ENCODE data around the gene GUK1.

The GUK1 gene

DNA sequence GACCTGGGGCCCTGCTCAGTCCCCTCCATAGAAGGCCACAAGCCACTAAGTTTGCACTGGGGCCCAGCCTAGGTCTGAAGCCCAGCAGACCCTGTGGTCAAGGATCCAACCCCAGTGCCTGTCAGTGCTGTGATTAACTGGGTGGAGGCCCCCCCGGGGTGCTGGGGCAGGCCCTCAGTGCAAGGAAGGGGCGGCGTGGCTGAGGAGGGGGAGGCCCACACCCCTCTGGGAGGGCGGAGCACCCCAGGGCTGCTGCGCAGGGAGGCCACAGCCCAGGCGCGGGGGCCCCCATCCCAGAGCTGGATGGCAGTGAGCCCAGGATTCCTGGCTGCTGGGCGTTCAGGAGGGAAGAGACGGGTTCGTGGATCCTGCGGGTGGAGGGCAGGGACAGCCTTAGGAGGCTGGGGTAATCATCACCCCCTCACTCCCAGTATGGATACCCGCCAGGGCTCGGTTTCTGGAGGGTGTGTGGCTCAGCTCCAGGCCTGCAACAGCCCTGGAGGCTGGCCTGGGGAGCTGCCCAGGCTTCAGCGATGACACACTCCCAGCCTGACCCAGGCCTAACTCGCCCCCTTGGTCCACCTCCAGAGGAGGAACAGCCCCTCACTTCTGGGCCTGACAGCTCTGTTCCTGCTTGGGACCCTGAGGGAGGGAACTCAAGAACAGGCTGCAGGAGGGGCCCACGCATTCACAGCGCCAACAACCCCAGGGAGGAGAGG lies 10.5 kb downstream of the GUK1 start:
- DNase-seq: no peak

DNA sequence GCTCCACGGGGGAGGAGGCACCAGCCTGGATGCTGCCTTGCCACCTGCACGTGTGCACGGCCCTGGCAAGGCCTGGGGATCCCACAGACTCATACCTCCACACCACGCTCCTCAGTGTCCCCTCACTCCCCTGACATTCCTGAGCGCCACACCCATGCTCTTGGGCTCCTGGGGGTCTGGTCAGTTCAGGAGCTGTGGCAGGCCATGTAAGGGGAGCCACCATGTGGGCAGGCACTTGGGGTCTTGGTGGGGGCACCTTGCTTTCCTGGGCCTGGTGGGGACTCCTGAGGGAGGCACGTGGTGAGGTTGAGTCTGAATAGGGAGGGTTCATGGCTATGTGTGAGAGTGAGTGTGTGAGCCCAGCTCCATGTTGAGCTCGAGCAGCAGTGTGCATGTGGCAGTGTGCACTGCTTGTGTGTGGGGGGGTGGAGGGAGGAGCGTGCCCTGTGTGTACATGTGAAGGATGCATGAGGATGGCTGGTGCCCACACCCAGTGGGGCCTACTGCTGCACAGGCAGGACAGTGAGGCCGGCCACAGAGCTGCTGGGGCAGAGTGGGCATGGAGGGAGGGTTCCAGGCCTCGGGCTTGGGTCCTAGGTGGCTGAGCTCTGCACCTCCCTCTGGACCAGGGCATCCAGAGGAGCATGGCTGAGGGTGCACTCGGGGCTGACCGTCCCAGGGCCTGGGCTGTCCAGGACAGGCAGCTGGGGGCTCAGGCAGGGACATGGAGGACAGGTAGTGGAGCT lies 11.3 kb downstream of the GUK1 start:
- DNase-seq: no peak

DNA sequence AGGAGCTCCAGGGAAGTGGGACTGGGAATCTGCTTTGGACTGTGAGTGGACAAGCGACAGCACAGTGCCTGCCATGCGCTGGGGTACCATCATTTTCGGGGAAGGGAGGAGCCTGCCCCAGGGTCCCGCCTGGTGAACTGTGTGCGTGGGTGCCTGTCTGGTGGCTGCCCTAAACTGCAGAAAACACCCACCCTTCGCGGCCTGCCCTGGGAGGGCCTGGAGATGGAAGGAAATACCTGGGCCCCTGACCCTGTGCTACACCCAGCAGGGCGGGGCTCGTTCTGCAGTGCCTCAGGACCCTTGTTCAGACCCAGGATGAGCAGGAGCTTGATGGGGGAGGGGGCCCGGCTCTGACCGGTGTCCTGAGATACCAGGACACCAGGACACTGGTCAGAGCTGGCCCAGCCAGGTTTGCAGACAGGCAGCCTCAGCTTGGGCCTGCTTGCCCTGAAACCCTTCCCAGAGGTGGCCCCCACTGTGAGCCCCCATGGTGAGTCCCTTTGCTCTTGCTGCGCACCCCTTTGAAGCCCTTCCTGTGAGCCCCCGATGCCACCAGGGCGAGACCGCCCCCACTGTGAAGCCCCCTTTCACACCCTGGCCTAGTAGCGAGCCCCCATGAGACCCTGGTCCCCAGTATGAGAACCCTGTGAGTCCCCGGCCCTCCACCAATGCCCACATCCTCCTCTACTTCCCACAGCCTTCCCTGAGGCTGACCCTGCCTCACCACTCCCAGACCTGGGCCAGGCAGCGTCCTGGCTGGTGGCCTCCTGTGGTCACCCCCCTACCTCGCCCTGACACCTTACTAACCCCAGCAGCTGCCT lies 12.2 kb downstream of the GUK1 start:
- DNase-seq: no peak

DNA sequence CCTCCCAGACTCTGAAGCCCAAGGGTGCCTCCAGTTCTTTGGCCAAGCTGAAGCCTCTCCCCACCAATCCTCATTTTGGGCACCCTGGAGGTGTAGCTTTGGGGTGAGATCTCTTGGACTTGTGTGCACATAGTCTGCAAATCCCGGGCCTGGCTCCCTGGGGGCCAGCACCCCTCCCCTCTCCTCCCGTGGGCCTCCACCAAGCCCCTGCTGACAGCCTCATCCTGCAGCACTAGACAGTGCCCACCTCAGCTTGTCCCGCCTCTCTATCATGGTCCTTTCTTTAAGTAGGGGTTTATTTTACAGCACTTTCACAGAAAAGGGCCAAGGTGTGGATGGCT lies 12.8 kb downstream of the GUK1 start:
- no peak for DNase-seq

DNA sequence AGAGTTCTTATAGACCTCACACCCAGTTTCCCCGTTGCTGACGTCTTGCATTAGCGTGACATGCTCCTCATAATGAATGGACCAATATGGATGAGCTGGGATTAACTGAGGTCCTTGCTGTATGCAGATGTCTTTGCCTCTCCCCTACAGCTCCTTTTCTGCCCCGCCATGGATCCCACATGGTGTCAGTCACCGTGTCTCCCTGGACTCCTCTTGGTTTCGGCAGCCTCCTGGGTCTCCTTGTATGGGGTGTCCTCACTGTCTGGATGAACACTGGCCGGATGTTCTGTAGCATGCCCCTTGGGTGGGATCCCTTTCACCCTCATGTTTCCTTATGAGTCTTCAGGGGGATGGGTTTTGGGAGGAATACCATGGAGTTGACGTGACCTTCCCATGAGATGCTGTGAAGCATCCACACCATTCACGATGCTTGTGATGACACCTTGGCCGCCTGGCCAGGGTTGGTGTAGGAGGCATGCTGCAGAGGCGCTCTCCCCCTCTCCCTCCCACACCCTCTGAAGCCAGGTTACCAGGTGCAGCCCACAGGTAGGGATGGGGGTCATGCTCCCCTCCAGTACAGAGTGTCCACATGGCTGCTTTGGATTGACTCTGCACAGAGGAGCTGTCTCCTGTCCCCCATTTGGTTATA lies 14.1 kb downstream of the GUK1 start:
- DNase-seq: no peak

DNA sequence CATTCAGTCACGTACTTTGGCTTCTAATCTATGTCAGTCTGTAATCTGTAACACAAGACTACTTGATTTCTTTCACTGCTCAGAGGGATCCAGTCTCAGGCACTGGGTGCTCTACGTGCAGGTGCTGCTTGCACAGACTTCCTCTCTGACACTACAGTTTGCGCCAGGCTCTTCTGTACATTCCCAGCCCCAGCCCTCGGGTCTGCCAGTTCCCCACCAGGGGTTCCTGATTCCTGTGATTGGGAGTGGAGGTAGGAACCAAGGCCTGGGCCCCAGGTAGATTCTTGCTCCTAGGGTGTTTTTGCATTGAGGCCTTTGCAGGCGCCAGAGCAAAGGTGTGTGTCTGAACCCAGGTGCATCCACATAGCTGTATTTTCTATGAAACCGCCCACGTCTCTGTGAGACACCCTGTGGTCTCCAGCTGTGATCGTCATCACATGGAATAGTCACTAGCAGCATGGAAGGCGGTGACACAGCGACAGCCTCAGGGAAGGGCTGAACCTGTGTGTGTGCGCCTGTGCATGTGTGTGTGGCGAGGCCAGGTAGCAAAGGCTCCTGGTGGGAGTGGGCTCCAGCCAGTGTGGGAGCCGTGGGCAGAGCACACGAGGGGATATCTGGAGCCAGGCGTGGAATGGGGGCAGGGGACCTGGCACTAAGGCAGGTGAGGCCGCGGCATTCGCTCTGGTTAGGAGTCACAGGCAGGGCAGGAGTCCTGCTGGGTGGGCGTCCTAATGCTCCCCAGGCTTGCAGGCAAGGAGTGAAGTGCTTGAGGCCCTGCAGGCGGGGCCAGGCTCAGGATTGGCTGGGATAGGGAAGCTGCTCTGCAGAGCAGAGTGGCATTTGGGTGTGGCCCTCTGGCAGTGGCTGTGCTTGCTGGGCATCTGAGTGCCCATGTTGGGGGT lies 14.8 kb downstream of the GUK1 start:
- peak; percentile 54 to 63 for DNase-seq

DNA sequence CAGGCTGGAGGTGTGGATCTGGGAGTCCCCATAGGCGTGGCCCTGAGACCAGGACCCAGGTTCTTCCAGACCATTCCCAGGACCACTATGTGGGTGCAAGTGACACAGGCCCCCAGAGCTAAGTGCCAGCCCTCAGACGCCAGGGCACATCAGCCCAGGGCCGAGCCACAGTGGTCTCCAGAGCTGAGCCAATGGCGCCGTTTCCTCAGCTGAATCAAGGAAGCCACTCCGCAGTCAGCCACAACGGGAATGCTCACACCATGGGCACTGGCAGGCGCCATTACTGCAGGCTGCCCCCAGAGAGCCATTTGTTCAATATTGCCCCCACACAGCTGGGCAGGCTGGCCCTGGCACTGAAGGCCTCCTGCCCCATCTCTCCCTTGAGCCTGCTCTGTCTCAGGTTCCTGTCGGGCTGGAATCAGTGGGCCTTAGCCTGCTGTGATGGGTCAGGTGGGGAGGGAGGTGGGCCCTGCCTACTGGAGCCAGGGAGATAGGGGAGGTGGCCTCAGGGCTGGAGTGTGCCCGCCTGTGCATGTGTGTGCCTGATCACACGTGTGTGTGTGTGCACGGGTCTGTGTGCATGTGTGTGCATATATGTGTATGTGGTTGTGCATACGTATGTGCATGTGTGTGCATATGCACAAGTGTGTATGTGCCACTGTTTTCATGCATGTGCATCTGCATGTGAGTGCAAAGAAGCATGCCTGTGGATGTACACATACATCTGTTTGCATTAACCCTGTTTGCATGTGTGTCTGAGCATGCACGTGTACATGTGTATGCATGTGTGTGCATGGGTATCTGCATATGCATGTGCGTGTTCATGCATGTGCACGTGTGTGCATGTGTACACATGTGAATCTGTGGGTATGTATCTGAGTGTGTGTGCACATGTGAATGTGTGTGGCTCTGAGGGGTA lies 15.8 kb downstream of the GUK1 start:
- no peak for DNase-seq

DNA sequence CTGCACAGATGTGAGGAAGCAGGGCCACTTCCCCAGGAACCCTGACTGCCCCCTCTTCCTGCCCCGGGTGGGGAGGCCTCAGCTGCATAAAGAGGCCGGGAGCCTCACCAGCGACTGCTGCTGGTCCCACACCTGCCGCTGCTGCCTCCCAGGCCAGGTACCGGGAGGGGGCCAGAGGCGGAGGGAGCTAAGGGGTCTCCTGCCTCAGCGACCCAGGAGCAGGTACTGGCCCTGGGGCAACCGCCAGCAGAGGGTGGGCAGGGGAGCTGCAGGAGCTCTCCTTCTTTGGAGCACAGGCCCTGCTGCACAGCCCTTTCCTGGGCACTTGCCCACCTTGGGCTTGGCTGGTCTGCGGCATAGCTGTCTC lies 16.4 kb downstream of the GUK1 start:
- no peak for DNase-seq

DNA sequence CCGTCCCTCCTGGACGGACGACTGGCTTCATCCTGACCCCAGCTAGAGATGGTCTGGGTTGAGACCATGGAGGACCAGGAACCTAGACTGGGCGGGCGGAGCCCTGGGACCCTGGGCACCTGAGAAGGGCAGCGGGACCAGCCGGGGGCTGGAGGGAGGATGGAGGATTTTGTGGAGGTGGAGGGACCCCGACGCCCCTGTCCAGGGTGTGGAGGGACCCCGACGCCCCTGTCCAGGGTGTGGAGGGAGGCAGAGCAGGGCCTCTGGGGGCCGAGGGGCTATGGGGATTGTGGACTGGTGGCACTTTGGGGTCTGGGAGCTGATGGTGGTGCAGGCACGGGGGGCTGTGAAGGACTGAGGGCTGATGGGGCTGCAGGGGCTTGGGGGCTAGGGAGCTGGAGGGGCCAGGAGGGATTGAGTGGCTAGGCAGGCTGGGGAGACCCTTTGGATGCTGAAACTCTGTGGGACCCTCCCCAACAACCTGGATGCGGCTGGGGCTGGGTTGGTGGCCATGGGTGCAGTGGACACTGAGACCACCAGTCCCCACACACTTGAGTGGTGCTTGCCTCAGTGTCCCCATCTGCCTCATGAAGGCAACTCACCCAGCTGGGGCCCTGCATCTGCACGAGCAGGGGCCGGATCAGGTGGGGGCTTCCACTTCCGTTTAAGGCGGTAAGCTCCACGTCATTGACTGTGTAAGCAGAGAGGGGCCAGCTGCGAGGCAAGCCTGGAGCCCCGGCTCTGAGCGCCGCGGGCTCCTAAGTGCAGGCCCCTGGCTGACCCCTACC lies 17.1 kb downstream of the GUK1 start:
- no peak for DNase-seq

DNA sequence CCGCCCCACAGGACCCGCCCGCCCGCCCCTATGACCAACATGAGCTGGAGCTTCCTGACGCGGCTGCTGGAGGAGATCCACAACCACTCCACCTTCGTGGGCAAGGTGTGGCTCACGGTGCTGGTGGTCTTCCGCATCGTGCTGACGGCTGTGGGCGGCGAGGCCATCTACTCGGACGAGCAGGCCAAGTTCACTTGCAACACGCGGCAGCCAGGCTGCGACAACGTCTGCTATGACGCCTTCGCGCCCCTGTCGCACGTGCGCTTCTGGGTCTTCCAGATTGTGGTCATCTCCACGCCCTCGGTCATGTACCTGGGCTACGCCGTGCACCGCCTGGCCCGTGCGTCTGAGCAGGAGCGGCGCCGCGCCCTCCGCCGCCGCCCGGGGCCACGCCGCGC lies 17.6 kb downstream of the GUK1 start:
- DNase-seq: no peak

DNA sequence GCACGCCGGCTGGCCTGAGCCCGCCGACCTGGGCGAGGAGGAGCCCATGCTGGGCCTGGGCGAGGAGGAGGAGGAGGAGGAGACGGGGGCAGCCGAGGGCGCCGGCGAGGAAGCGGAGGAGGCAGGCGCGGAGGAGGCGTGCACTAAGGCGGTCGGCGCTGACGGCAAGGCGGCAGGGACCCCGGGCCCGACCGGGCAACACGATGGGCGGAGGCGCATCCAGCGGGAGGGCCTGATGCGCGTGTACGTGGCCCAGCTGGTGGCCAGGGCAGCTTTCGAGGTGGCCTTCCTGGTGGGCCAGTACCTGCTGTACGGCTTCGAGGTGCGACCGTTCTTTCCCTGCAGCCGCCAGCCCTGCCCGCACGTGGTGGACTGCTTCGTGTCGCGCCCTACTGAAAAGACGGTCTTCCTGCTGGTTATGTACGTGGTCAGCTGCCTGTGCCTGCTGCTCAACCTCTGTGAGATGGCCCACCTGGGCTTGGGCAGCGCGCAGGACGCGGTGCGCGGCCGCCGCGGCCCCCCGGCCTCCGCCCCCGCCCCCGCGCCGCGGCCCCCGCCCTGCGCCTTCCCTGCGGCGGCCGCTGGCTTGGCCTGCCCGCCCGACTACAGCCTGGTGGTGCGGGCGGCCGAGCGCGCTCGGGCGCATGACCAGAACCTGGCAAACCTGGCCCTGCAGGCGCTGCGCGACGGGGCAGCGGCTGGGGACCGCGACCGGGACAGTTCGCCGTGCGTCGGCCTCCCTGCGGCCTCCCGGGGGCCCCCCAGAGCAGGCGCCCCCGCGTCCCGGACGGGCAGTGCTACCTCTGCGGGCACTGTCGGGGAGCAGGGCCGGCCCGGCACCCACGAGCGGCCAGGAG lies 18.3 kb downstream of the GUK1 start:
- no peak for DNase-seq

DNA sequence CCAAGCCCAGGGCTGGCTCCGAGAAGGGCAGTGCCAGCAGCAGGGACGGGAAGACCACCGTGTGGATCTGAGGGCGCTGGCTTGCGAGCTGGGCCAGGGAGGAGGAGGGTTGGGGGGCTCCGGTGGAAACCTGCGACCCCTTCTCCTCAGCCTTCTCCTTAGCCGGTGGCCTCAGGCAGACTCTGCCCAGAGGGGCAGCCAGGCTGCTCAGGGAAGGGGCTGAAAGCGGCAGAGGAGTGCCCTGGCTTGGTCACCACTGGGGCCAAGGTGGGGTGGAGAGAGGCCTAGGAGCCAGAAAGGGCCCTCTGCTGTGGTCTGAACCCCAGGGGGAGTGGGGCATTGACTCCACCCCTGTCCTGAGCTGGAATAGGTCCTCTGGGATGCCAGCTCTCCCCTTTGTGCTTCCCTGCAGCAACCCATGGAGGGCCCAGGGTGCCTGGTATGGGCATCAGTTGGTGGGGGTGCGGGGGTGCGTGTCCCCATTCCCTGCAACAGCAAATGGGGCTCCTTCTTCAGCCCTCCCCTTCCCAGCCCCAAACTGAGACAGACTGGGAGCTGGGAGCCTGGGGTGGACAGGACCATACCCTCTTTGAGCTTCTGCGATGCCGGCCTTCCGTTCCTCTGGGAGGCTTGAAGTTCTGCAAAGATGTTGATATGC lies 19.1 kb downstream of the GUK1 start:
- no peak for DNase-seq

DNA sequence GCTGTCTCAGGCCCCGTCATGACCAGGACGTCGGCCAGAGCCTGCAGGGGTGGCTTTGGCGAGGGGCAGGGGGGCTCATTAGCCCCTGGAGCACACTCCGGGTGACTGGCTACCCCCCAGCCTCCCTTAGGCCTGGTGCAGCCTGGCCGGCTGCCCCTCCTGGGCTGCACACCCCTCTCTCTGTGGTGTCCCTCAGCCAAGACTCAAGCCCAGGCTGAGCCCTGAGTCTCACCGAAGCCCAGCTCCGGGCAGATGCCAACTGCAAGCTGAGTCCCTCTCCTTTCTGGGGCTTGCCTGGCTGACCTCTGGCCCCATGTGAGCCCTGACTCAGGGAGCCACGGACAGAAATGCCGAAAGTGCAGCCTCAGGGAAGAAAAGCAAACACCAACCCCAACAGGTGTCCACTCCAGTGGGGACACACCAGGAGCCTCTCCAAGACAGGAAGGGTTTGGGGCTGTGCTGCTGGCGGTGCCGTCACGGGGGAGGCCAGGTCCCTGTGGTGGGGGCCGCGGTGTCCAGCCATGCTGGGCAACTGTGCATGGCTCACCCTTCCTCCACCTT lies 20.2 kb downstream of the GUK1 start:
- no peak for DNase-seq

DNA sequence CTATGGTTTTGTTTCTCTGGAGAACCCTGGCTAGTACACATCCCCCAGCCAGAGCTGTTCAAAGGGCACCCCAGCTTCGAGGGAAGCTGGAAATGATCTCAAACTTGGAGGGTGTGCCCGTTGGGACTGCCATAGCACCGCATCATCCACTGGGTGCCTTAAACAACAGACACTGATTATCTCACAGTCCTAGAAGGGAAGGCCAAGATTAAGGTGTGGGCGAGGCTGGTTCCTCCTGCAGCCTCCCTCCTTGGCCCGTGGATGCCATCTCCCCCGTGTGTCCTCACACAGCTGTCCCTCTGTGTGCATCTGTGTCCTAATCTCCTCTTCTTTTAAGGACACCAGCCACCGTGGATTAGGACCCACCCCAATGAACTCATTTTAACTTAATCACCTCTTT lies 21.3 kb downstream of the GUK1 start:
- DNase-seq: no peak

DNA sequence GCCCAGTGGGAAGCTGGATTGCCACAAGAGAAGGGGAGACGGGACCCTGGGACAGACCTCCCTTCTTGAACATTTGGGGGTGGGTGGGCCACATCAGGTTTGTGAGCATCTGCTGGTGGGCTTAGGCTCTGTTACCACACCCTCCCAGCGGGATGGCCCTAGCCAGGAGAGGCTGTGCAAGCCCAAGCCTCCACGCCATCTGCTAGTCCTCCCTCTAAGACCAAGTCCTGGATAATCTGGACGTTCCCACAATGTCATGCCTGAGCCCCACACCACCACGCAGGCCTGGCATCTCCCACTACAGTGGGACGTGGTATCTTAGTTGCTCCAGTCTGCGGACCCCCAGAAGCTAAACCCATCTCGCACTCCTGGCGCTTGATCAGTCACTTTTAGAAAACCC lies 21.8 kb downstream of the GUK1 start:
- no peak for DNase-seq

DNA sequence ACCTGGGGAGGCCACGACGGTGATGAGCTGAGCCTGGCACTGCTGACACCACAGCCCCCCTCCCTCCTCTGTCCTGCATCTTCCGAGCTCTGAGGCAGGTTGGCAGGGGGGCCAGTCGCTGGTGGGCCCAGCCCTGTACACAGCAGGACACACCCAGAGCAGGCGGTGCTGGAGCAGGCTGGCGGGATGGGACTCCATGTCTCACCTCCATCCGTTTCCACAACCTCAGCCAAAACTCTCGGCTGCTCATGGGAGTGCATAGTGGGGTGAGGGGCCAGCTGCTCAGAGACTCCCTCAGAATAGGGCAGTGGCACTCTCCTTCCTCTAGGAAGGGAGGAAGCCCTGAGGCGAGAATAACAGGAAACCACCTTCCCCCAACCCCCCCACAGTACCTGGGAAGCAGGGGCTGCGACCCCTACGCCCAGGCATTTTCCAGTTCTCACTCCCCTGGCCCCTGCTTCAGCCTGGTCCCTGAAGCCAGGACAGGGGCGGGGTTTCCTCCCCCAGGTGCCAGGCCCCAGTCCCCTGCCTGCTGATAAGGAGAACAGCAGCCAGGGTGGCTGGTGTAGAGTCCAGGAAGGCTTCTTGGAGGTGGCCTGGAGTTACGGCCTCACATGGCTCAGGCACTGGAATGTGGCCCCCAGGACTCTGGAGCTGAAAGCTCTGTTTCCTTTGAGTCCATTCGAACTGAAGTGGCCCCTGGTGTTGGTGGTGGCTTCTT lies 22.4 kb downstream of the GUK1 start:
- DNase-seq: no peak

DNA sequence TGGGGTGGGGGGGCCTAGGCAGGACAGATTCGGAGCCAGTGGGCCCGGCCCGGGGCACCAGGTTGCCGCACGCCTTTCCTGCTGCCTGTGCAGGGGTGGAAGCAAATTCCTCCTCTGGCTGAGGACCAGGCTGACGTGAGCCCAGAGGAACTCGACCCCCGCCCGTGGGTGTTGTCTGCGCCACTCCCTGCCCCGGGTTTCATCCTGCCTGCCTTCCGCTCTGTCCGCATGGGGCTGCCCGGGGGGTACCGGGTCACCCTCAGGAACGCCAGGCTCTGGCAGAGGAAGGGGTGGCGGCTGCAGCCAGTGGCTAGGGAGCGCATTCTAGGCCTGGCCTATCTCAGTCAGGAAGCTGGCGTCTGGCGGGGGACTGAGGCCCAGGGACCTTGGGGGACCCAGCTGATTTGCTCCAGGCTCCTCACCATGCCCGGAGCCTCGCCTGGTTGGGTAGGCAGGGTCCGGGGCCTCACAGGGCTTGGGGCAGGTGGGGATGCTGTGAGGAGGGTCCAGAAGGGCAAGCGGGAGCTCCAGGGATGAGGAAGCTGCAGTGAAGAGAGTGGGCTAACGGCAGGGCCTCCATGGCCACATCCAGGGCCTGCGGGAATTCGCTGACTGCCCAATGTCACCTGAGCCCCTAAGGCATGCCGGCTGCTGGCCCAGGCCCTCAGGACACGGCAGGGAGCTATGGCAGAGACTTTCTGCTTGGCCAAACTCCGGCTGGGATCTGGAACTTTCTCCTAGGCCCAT lies 23.1 kb downstream of the GUK1 start:
- DNase-seq: no peak
